Thyroid gland (tissue), 4 donors: Measurements from ENCODE around the gene HEXD.

Source experiments
- POLR2A ChIP-seq, 2 donors: fragments of 450-650 bp; IDR thresholded peaks; one replicate each; pipeline ENCODE4 v1.6.1; 2017; ENCODE audit warnings: antibody characterized with exemption in 2 of 2, mild to moderate bottlenecking in 2 of 2, moderate library complexity in 1 of 2
- TF ChIP-seq, protein P1 (sequence below), 6 experiments: fragments of 200-600 bp in 3 of 6; fragments of 450-650 bp in 3 of 6; sonication (generic) in 3 of 6; IDR thresholded peaks; one replicate each; pipeline ENCODE4 v1.5.1; 2016 to 2019; ENCODE audit warnings: antibody characterized with exemption in 6 of 6, mild to moderate bottlenecking in 2 of 6, inconsistent platforms in 1 of 6, moderate library complexity in 1 of 6

DNA sequence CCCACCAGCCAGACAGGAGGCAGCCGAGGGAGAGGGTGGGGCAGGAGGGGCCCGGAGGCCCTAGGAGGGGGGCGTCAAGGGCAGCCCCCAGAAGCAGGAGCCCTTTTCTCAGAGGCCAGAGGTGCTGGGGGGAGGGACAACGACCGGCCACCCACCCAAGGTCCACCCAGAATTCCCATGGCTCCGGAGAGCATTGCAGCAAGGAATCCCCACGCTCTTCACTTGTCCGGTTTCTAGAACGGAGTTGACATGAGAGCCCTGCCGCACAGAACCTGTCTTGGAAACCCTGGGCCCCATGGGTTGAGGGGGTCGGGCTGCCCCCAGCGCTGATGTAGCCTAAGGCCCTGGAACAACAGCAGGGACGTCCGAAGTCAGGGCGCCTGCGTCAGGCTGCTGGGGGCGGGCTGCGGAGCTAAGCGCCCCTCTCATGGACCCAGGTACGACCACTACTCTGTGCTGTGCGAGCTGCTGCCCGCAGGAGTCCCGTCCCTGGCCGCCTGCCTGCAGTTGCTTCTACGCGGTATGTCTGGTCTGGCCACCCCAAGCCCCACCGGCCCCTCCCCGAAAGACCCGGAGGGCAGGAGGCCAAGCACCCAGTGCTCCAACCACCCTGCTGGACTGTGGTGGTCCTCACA, 21.2 kb downstream of the HEXD start:
- TF ChIP-seq POLR2A (IDR thresholded peaks at IDR 0.05) = no peak
- TF ChIP-seq, protein P1, sequence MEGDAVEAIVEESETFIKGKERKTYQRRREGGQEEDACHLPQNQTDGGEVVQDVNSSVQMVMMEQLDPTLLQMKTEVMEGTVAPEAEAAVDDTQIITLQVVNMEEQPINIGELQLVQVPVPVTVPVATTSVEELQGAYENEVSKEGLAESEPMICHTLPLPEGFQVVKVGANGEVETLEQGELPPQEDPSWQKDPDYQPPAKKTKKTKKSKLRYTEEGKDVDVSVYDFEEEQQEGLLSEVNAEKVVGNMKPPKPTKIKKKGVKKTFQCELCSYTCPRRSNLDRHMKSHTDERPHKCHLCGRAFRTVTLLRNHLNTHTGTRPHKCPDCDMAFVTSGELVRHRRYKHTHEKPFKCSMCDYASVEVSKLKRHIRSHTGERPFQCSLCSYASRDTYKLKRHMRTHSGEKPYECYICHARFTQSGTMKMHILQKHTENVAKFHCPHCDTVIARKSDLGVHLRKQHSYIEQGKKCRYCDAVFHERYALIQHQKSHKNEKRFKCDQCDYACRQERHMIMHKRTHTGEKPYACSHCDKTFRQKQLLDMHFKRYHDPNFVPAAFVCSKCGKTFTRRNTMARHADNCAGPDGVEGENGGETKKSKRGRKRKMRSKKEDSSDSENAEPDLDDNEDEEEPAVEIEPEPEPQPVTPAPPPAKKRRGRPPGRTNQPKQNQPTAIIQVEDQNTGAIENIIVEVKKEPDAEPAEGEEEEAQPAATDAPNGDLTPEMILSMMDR (IDR thresholded peaks at IDR 0.05) = no peak
